SK-N-SH treated with all-trans-retinoic acid at 6 μM for 48 hours (cell line): ENCODE data around the gene MSX1.

Experiments
- ARNTL ChIP-seq: fragments of 450-650 bp; formaldehyde crosslinking; IDR thresholded peaks from 2 replicates; pipeline ENCODE4 v1.5.0; 2020; ENCODE audit warnings: low read depth, mild to moderate bottlenecking, moderate library complexity, borderline replicate concordance
- GLIS3 ChIP-seq: fragments of 250-450 bp; sonication (Bioruptor Pico); IDR thresholded peaks from 2 replicates; pipeline ENCODE4 v1.5.0; 2020; ENCODE audit warnings: mild to moderate bottlenecking, moderate library complexity
- SNAI2 ChIP-seq: fragments of 250-450 bp; sonication (Bioruptor Pico); IDR thresholded peaks from 2 replicates; pipeline ENCODE4 v1.5.0; 2020; ENCODE audit warnings: mild to moderate bottlenecking, moderate library complexity
- TOX ChIP-seq: fragments of 250-450 bp; sonication (Bioruptor Pico); IDR thresholded peaks from 2 replicates; pipeline ENCODE4 v1.8.0; 2021; ENCODE audit warnings: mild to moderate bottlenecking, moderate library complexity, borderline replicate concordance
- ZFP3 ChIP-seq: fragments of 250-450 bp; sonication (Bioruptor Pico); IDR thresholded peaks from 2 replicates; pipeline ENCODE4 v1.5.0; 2020; ENCODE audit warnings: mild to moderate bottlenecking, moderate library complexity
- ZFP30 ChIP-seq: fragments of 450-650 bp; formaldehyde crosslinking; IDR thresholded peaks from 2 replicates; pipeline ENCODE4 v1.5.0; 2022; ENCODE audit warnings: mild to moderate bottlenecking, moderate library complexity
- TF ChIP-seq, protein P1 (sequence below): fragments of 250-450 bp; sonication (Bioruptor Pico); IDR thresholded peaks from 2 replicates; pipeline ENCODE4 v1.5.1; 2020; ENCODE audit warnings: low read depth, mild to moderate bottlenecking, moderate library complexity
- TF ChIP-seq, protein P2 (sequence below): fragments of 250-450 bp; sonication (Bioruptor Pico); IDR thresholded peaks from 2 replicates; pipeline ENCODE4 v1.8.0; 2021; ENCODE audit warnings: low read depth, mild to moderate bottlenecking, moderate library complexity, borderline replicate concordance

DNA sequence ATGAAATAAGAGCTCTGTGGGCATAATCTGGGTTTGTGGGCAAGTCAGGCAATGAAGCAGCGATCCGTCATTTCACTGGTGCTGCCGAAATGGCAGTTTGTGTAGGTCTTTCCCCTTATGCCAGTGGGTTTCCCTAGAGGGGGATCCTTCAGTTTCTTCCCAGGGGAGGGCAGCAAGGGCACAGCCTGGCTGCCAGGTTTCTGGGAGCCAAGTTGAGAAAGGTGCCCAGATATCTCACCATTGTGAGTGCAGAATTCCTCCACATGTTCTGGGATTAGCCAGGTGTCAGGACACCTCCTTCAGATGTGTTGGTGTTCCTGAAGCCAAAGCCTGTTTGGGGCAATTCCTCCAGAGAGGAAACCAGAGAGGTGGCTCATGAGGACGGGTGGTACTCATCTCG, 28.0 kb downstream of the MSX1 start:
- TF ChIP-seq ARNTL (CRISPR knock-in tag), result no peak
- no peak for TF ChIP-seq TOX (CRISPR knock-in tag)
- no peak for TF ChIP-seq ZFP30
- no peak for TF ChIP-seq SNAI2
- TF ChIP-seq, protein P1, sequence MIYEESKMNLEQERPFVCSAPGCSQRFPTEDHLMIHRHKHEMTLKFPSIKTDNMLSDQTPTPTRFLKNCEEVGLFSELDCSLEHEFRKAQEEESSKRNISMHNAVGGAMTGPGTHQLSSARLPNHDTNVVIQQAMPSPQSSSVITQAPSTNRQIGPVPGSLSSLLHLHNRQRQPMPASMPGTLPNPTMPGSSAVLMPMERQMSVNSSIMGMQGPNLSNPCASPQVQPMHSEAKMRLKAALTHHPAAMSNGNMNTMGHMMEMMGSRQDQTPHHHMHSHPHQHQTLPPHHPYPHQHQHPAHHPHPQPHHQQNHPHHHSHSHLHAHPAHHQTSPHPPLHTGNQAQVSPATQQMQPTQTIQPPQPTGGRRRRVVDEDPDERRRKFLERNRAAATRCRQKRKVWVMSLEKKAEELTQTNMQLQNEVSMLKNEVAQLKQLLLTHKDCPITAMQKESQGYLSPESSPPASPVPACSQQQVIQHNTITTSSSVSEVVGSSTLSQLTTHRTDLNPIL (CRISPR knock-in tag), result no peak
- no peak for TF ChIP-seq ZFP3
- TF ChIP-seq GLIS3 (CRISPR knock-in tag), result no peak
- TF ChIP-seq, protein P2, sequence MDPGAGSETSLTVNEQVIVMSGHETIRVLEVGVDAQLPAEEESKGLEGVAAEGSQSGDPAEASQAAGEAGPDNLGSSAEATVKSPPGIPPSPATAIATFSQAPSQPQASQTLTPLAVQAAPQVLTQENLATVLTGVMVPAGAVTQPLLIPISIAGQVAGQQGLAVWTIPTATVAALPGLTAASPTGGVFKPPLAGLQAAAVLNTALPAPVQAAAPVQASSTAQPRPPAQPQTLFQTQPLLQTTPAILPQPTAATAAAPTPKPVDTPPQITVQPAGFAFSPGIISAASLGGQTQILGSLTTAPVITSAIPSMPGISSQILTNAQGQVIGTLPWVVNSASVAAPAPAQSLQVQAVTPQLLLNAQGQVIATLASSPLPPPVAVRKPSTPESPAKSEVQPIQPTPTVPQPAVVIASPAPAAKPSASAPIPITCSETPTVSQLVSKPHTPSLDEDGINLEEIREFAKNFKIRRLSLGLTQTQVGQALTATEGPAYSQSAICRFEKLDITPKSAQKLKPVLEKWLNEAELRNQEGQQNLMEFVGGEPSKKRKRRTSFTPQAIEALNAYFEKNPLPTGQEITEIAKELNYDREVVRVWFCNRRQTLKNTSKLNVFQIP (CRISPR knock-in tag), result no peak
